HEK293T (cell line): ENCODE data around the gene CPN1.

Experiments used
- CTCF ChIA-PET: fragments of 350-600 bp; formaldehyde crosslinking; extraction: SDS; loops from one replicate; lab custom pipeline; 2021; ENCODE audit warnings: antibody characterized with exemption, inconsistent platforms; lab: Yijun Ruan, JAX
- POLR2A ChIA-PET: fragments of 350-600 bp; formaldehyde crosslinking; extraction: SDS; loops from one replicate; lab custom pipeline; 2020; ENCODE audit warnings: antibody characterized with exemption, inconsistent platforms; lab: Yijun Ruan, JAX
- DNase-seq: peaks from one replicate; pipeline ENCODE4 v3.0.0; 2012; ENCODE audit warnings: mixed read lengths; ENCODE audit errors: extremely low spot score
- ARNT ChIP-seq: fragments of 450-650 bp; IDR thresholded peaks from 2 replicates; pipeline ENCODE4 v1.6.1; 2017; ENCODE audit warnings: mild to moderate bottlenecking
- BHLHE40 ChIP-seq: fragments of 450-650 bp; IDR thresholded peaks from 2 replicates; pipeline ENCODE4 v1.6.1; 2016; ENCODE audit warnings: mild to moderate bottlenecking, moderate library complexity, borderline replicate concordance
- CTBP1 ChIP-seq: fragments of 450-650 bp; IDR thresholded peaks from 2 replicates; pipeline ENCODE4 v1.6.1; 2016; ENCODE audit warnings: borderline replicate concordance
- ELF4 ChIP-seq: fragments of 450-650 bp; IDR thresholded peaks from 2 replicates; pipeline ENCODE4 v1.6.1; 2017; ENCODE audit warnings: antibody characterized with exemption
- FOXA1 ChIP-seq: fragments of 450-650 bp; IDR thresholded peaks from 2 replicates; pipeline ENCODE4 v1.6.1; 2016; ENCODE audit warnings: mild to moderate bottlenecking
- FOXK2 ChIP-seq: fragments of 450-650 bp; IDR thresholded peaks from 2 replicates; pipeline ENCODE4 v1.6.1; 2016; ENCODE audit warnings: mild to moderate bottlenecking
- FOXM1 ChIP-seq: fragments of 450-650 bp; IDR thresholded peaks from 2 replicates; pipeline ENCODE4 v1.6.1; 2017; ENCODE audit warnings: mild to moderate bottlenecking, borderline replicate concordance
- HDGF ChIP-seq: fragments of 450-650 bp; IDR thresholded peaks from 2 replicates; pipeline ENCODE4 v1.6.1; 2017; ENCODE audit warnings: antibody characterized with exemption, borderline replicate concordance
- L3MBTL2 ChIP-seq: fragments of 450-650 bp; conservative IDR thresholded peaks from 2 replicates; pipeline ENCODE4 v1.6.1; 2016; ENCODE audit warnings: mild to moderate bottlenecking
- LEF1 ChIP-seq: fragments of 450-650 bp; IDR thresholded peaks from 2 replicates; pipeline ENCODE4 v1.6.1; 2017; ENCODE audit warnings: mild to moderate bottlenecking, borderline replicate concordance
- NFRKB ChIP-seq: fragments of 450-650 bp; IDR thresholded peaks from 2 replicates; pipeline ENCODE4 v1.6.1; 2016; ENCODE audit warnings: mild to moderate bottlenecking, moderate library complexity
- SP1 ChIP-seq: fragments of 450-650 bp; IDR thresholded peaks from 2 replicates; pipeline ENCODE4 v1.6.1; 2017
- SUZ12 ChIP-seq: fragments of 450-650 bp; IDR thresholded peaks from 2 replicates; pipeline ENCODE4 v1.6.1; 2016; ENCODE audit warnings: mild to moderate bottlenecking
- TARDBP ChIP-seq: fragments of 450-650 bp; IDR thresholded peaks from 2 replicates; pipeline ENCODE4 v1.6.1; 2016
- ZNF384 ChIP-seq: fragments of 450-650 bp; IDR thresholded peaks from 2 replicates; pipeline ENCODE4 v1.6.1; 2016
- TF ChIP-seq, protein P1 (sequence below): fragments of 450-650 bp; IDR thresholded peaks from 2 replicates; pipeline ENCODE4 v1.6.1; 2016

The CPN1 gene

DNA sequence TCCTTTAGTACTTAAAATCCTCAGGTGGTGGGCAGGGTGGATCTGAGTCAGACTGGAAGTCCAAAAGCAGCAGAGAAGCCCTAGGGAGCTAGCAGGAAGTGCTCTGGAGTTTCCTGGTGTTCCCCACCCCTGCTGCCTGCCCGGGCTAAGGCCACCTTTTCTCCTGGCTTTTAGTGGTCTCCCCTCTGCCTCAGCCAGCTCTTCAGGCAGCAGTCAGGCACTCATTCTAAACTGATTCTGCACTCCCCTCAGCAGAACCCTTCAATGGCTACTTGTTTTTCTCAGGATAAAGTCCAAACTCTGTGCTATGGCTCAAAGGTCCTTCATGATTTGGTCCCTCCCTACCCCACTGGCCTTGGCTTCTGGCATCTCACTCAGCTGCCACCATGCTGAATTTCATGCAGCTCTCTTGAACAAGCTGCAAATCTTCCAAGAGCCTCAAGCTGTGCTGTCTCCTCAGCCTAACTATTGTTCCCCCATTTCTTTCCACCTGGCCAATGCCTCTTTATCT, 43.1 kb downstream of the CPN1 start:
- no peak for DNase-seq
- ChIA-PET CTCF (interaction anchor here (1.3 kb wide), 1 partner anchor 193 kb away, joined by 5 read pairs; no protein-coding TSS in a partner anchor), POLR2A (no interaction called here)
- TF ChIP-seq CTBP1, result no peak
- TF ChIP-seq L3MBTL2, result no peak
- no peak for TF ChIP-seq SP1
- no peak for TF ChIP-seq NFRKB
- TF ChIP-seq BHLHE40, result no peak
- TF ChIP-seq ARNT, result no peak
- no peak for TF ChIP-seq ZNF384
- no peak for TF ChIP-seq FOXK2
- TF ChIP-seq ELF4, result no peak
- TF ChIP-seq FOXM1, result no peak
- TF ChIP-seq FOXA1, result no peak
- TF ChIP-seq SUZ12, result no peak
- no peak for TF ChIP-seq TARDBP
- TF ChIP-seq, protein P1, sequence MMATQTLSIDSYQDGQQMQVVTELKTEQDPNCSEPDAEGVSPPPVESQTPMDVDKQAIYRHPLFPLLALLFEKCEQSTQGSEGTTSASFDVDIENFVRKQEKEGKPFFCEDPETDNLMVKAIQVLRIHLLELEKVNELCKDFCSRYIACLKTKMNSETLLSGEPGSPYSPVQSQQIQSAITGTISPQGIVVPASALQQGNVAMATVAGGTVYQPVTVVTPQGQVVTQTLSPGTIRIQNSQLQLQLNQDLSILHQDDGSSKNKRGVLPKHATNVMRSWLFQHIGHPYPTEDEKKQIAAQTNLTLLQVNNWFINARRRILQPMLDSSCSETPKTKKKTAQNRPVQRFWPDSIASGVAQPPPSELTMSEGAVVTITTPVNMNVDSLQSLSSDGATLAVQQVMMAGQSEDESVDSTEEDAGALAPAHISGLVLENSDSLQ, result no peak
- TF ChIP-seq LEF1, result no peak
- no peak for TF ChIP-seq HDGF

DNA sequence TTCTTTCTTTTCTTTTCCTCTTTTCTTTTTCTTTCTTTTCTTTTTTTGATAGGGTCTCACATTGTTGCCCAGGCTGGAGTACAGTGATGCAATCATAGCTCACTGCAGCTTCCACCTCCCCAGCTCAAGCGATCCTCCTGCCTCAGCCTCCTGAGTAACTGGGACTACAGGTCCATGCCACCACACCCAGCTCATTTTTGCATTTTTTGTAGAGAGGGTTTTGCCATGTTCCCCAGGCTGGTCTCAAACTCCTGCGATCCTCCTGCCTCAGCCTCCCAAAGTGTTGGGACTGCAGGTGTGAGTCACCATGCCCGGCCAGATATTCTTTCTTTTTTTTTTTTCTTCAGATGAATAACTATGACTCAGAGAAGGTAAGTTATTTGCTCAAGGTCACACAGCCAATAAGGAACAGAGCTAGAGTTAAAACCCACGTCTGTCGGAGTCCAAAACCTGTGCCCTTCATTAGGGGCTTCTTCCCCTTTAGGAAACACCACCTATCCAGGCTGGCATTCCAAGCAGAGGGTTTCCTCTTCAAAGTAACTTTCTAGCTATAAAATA, 43.8 kb downstream of the CPN1 start:
- ChIA-PET CTCF (interaction anchor here (0.9 to 1.2 kb wide), 3 partner anchors 8 to 192 kb away, joined by 3 to 6 read pairs (median 6); no protein-coding TSS in a partner anchor), POLR2A (no interaction called here)
- no peak for DNase-seq
- TF ChIP-seq CTBP1, result no peak
- TF ChIP-seq, protein P1, result no peak
- no peak for TF ChIP-seq FOXM1
- no peak for TF ChIP-seq ARNT
- no peak for TF ChIP-seq BHLHE40
- TF ChIP-seq NFRKB, result no peak
- TF ChIP-seq SP1, result no peak
- no peak for TF ChIP-seq ZNF384
- no peak for TF ChIP-seq LEF1
- no peak for TF ChIP-seq L3MBTL2
- TF ChIP-seq HDGF, result no peak
- no peak for TF ChIP-seq FOXK2
- TF ChIP-seq ELF4, result no peak
- no peak for TF ChIP-seq SUZ12
- no peak for TF ChIP-seq TARDBP

DNA sequence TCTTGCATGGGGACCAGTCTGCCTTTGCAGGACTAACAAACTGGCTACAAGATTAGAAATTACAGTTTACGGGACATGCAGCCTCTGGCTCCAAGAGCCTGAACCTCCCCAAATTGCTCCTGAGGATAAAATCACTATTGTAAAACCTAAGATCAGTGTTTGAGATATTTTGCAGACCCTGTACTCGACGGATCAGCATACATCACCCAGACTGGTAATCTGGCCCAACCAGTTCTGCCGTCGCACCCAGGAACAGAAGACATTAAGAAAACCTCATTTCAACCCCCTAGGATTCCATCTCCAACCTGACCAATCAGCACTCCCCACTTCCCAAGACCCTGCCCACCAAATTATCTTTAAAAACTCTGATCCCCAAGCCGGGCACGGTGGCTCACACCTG, 44.8 kb downstream of the CPN1 start:
- CTCF ChIA-PET, result interaction anchor here (0.9 to 1.2 kb wide), 2 partner anchors 9 to 10 kb away, joined by 6 read pairs; no protein-coding TSS in a partner anchor
- no peak for DNase-seq
- TF ChIP-seq SP1 (no peak), L3MBTL2 (no peak), BHLHE40 (no peak), LEF1 (no peak), ARNT (no peak), FOXA1 (no peak), CTBP1 (no peak), SUZ12 (no peak), ZNF384 (no peak), HDGF (no peak), NFRKB (no peak), FOXK2 (no peak), ELF4 (no peak)
- POLR2A ChIA-PET, result no interaction called here

DNA sequence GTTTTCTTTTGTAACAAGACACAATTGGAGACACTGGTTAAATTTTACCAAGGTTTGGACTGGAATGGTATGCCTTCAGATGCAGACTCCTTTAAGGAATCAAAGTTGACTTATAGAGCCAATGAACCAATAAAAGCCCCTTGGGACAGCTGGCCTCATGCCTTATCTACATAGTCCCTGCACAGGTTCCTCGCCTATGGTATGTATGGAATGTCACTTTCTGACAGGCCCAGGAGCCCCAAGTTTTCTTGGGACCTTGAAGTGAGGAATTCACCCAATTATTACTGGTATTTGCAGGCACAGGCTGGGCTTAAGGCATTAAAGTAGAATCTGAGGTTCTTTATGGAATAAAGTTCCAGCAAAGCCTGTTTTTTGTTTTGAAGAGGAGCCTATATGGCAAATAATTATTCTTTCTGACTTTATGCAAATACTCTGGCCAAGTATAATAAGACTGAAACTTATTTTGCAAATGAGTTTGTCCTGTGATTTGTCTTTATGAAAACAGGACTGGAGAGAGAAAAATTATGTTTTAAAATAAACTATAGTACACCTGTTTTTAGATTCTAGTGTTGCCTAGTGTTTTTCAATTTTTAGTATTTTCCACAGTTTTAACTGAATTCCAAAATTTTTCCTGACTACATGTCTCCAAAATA, 47.8 kb downstream of the CPN1 start:
- no peak for DNase-seq
- CTCF ChIA-PET, result interaction anchor here (1.7 kb wide), 1 partner anchor 12 kb away, joined by 8 read pairs; no protein-coding TSS in a partner anchor
- POLR2A ChIA-PET, result no interaction called here
- TF ChIP-seq LEF1 (no peak), NFRKB (no peak), HDGF (no peak), FOXA1 (no peak), ELF4 (no peak), ZNF384 (no peak), FOXM1 (no peak), TARDBP (no peak), BHLHE40 (no peak), FOXK2 (no peak), SP1 (no peak)
- TF ChIP-seq, protein P1, result no peak

DNA sequence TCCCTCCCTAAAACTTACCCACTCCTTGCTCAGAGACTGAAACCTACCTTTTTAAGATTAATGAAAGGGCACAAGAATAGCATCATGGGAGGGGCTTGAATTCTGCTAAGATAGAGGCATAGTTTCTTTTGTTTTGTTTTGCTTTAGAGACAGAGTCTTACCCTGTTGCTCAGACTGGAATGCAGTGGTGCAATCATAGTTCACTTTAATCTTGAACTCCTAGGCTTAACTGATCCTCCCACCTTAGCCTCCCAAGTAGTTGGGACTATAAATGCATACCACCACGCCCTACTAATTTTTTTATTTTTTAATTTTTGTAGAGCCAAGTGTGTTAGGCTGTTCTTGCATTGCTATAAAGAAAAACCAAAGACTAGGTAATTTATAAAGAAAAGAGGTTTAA, 54.3 kb downstream of the CPN1 start:
- no peak for DNase-seq
- ChIA-PET CTCF (no interaction called here), POLR2A (no interaction called here)
- TF ChIP-seq LEF1, result no peak
- TF ChIP-seq ARNT, result no peak
- TF ChIP-seq SP1, result no peak
- TF ChIP-seq ZNF384, result no peak
- TF ChIP-seq SUZ12, result no peak
- TF ChIP-seq FOXA1, result no peak
- TF ChIP-seq ELF4, result no peak
- TF ChIP-seq L3MBTL2, result no peak
- TF ChIP-seq, protein P1, result no peak
- no peak for TF ChIP-seq TARDBP
- TF ChIP-seq BHLHE40, result no peak
